Measurements from ENCODE around the gene ZNF749.
"Not testable (repeated sequence)": the region's sequence is repeated elsewhere in the genome, so short reads cannot be mapped to it uniquely, and the experiment has no call there.

ZNF749 gene

DNA sequence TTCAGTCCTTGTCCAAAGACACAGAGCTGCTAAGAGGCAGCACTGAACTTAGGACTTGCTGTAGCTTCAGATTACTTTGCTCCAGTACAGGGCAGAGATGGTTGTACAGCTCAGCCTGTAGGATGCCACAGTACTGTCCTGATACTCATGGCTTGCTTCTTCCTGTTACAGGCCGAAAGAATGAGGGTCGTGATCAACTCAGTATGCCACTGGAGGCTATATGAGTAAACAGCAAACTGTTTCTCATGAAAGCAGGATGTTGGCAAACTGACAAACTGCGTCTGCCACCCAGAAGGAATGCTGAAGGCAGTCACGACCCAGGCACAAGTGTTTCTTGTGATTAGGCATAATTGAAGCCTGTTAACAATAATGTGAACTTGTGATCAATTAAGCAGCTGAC lies 2.8 kb downstream of the ZNF749 start:
- H3K27ac Mint-ChIP-seq, result no peak overlapping the region
- no peak for DNase-seq
- H3K27me3 Mint-ChIP-seq, result no peaks in the 10 kb centered on the region
- H3K36me3 Mint-ChIP-seq (ENCODE audit: low read depth), result peaks cover 89% of the 10 kb centered on the region
- H3K9me3 Mint-ChIP-seq, result peaks cover 61% of the 10 kb centered on the region
- H3K4me1 Mint-ChIP-seq (ENCODE audit: low read depth), result peaks cover 30% of the 10 kb centered on the region
- H3K4me3 Mint-ChIP-seq, result no peak overlapping the region

DNA sequence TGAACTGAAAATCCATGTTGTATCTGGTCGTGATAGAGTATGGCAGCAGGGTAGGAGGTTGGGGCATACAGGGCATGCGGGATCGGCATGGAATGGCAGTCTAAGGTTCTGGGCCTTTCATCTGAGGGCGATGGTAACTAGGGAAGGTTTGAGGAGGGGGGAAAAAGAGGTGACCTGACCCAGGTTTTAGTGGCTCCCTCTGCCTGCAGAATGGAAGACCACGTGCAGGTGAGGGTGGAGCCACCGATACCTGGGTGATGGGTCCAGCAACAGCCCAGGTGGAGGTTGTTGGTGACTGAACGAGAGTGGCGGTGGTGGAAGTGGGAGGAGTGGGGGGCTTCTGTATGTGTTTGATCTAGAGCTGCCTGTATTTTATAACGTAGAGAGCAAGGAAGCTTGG lies 3.8 kb downstream of the ZNF749 start:
- H3K4me1 Mint-ChIP-seq (ENCODE audit: low read depth), result peaks cover 30% of the 10 kb centered on the region
- peaks cover 95% of the 10 kb centered on the region for H3K36me3 Mint-ChIP-seq (ENCODE audit: low read depth)
- DNase-seq, result no peak
- peaks cover 64% of the 10 kb centered on the region for H3K9me3 Mint-ChIP-seq
- H3K27me3 Mint-ChIP-seq, result no peaks in the 10 kb centered on the region
- H3K27ac Mint-ChIP-seq, result no peak overlapping the region
- no peak overlapping the region for H3K4me3 Mint-ChIP-seq

DNA sequence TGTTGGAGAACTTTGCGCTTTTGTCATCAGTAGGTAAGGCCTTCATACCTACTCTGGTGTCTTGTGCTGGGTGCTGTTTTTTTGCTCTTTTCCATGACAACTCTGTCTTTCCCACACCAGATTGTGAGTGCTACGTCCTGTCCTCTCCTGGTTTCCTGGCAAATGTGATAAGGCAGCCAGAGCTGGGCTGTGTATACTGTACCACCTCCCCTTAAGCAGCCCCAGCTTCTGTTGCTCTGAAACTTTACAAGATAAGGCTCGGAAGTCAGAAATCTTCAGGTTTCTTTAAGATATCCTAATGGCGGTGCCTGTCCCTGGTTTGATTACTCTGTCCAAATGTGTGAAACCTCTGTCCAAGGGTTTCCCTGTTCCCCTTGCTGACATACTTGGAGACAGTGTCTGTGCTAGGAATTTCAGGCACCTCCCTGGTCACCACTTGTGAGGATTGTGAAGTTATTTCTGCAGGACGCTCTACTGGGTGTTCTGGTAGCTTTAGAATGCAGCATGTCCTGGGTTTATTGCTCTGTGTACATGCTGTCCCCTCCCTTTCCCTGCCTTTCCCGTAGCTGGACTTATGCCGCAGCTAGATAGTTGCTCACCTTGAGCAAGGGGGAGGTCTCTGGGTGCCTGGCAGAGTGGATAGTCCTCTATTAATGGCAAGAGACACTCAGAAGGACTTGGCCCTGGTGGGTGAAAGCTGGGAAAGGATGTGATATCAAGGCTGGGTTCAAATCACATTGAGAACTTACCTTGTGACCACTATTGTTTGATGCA lies 7.0 kb downstream of the ZNF749 start:
- Mint-ChIP-seq H3K9me3 (peaks cover 76% of the 10 kb centered on the region), H3K27me3 (no peaks in the 10 kb centered on the region), H3K27ac (no peak overlapping the region), H3K4me3 (no peak overlapping the region), H3K4me1 (ENCODE audit: low read depth) (peaks cover 8% of the 10 kb centered on the region), H3K36me3 (ENCODE audit: low read depth) (peaks cover 93% of the 10 kb centered on the region)
- DNase-seq, result no peak

DNA sequence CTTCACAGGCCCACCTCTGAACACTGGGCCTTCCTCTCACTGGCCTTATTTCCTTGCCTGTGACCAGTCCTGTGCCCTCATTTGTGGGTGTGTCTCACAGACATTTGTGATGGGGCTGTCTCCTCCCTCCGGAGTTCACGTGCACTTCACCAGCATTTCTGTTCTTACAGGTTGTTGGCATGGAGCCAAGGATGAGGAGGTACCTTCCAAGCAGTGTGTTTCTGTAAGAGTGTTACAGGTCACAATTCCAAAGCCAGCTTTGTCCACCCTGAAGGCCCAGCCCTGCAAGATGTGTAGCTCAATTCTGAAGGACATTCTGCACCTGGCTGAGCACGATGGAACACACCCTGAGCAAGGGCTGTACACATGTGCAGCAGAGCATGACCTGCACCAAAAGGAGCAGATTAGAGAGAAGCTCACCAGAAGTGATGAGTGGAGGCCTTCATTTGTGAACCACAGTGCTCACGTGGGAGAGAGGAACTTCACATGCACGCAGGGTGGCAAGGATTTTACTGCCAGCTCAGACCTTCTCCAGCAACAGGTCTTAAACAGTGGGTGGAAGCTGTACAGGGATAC lies 8.1 kb downstream of the ZNF749 start:
- Mint-ChIP-seq H3K27ac (no peak overlapping the region), H3K4me1 (ENCODE audit: low read depth) (peaks cover 6% of the 10 kb centered on the region), H3K4me3 (no peak overlapping the region), H3K9me3 (peaks cover 73% of the 10 kb centered on the region), H3K36me3 (ENCODE audit: low read depth) (peaks cover 93% of the 10 kb centered on the region), H3K27me3 (no peaks in the 10 kb centered on the region)
- DNase-seq, result no peak

DNA sequence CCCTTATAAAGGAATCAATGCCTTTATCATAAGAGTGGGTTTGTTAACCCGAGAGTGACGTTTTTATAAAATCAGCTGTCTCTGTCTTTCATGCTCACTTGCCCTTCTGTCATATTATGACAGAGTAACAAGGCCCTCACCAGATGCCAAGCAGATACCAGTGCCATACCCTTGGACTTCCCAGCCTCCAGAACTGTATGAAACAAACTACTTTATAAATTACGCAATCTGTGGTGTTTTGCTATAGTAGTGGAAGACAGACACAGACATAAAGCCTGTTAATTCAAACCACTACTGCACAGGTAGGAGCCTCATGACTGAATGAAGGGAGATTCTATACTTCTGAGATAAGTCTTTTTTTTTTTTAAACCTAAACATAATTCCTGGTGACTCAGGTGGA lies 17.2 kb downstream of the ZNF749 start:
- Mint-ChIP-seq H3K4me3 (no peak overlapping the region), H3K9me3 (peaks cover 56% of the 10 kb centered on the region), H3K36me3 (ENCODE audit: low read depth) (peaks cover 78% of the 10 kb centered on the region)

DNA sequence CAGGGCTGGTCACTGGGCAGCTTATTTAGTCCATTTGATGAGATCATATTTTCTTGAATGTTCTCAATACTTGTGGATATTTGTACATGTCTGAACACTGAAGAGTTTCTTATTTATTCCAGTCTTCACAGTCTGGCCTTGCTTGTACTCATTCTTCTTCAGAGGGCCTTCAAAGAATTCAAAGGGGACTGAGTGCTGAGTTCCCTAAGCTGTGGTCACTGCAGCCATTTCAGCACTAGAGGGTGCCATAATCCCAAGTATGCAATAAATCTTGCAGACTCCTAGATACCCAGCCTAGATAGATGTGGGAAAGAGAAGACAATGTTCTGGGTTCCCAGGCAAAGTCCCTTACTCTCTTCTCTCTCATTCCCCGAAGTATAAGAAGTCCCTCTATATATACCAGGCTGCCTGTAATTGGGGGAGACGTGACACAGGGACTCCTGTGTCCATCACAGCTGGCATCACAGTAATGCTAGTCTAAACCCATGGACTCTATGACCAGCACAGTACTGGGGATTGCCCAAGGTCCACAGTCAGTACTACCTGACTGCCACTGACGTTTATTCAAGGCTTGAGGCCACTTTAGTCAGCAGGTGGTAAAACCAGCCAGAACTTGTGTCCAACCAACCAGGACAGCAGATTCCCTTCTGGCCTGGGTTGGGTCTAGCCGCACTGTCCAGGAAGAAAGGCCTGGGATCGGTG lies 30.7 kb downstream of the ZNF749 start:
- peaks cover 52% of the 10 kb centered on the region for H3K36me3 Mint-ChIP-seq (ENCODE audit: low read depth)
- H3K27ac Mint-ChIP-seq, result no peak overlapping the region
- H3K27me3 Mint-ChIP-seq, result no peaks in the 10 kb centered on the region
- H3K4me1 Mint-ChIP-seq (ENCODE audit: low read depth), result no peaks in the 10 kb centered on the region
- peaks cover 58% of the 10 kb centered on the region for H3K9me3 Mint-ChIP-seq
- DNase-seq, result no peak
- no peak overlapping the region for H3K4me3 Mint-ChIP-seq

More for the DNA sequence above, 17.2 kb downstream of the ZNF749 start:
- Mint-ChIP-seq H3K27ac (no peak overlapping the region), H3K27me3 (no peaks in the 10 kb centered on the region), H3K4me1 (ENCODE audit: low read depth) (no peaks in the 10 kb centered on the region)
- no peak for DNase-seq

DNA sequence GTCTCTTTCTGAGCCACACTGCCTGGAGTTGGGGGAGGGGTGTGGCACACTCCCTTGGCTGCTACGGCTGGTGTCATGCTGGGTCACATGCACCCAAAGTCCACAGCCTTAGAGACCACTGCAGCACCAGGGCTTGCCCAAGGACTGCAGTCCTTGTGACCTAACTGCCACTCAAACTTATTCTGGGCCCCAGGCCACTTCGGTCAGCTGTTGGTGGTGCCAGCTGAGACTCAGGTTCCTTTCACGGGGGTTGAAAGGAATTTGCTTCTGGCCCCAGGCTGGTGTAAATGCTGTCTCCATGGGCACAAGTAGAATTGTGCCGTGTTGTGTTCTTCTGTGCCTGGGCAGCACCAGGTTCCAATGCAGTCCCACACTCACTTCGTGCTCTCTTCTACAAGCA lies 31.4 kb downstream of the ZNF749 start:
- H3K4me3 Mint-ChIP-seq, result no peak overlapping the region
- no peak overlapping the region for H3K27ac Mint-ChIP-seq
- H3K36me3 Mint-ChIP-seq (ENCODE audit: low read depth), result peaks cover 54% of the 10 kb centered on the region
- H3K4me1 Mint-ChIP-seq (ENCODE audit: low read depth), result no peaks in the 10 kb centered on the region
- no peaks in the 10 kb centered on the region for H3K27me3 Mint-ChIP-seq
- DNase-seq, result no peak
- H3K9me3 Mint-ChIP-seq, result peaks cover 58% of the 10 kb centered on the region

DNA sequence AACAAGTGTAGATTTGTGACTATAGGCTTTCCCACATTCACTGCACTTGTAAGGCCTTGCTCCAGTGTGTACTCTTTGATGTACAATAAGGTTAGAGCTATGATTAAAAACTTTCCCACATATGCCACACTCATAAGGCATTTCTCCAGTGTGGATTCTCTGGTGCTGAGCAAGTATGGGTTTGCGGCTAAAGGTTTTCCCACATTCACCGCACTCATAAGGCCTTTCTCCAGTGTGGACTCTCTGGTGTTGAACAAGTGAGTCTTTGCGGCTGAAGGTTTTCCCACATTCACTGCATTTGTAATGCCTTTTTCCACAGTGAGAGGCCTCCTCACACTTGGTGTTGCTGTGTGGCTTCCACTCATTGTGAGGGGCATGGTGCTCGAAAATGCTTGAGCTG lies 38.5 kb downstream of the ZNF749 start:
- peaks cover 83% of the 10 kb centered on the region for H3K9me3 Mint-ChIP-seq
- no peaks in the 10 kb centered on the region for H3K27me3 Mint-ChIP-seq
- no peak for DNase-seq
- H3K4me1 Mint-ChIP-seq (ENCODE audit: low read depth), result peaks cover 15% of the 10 kb centered on the region
- peaks cover 97% of the 10 kb centered on the region for H3K36me3 Mint-ChIP-seq (ENCODE audit: low read depth)
- no peak overlapping the region for H3K27ac Mint-ChIP-seq
- no peak overlapping the region for H3K4me3 Mint-ChIP-seq

DNA sequence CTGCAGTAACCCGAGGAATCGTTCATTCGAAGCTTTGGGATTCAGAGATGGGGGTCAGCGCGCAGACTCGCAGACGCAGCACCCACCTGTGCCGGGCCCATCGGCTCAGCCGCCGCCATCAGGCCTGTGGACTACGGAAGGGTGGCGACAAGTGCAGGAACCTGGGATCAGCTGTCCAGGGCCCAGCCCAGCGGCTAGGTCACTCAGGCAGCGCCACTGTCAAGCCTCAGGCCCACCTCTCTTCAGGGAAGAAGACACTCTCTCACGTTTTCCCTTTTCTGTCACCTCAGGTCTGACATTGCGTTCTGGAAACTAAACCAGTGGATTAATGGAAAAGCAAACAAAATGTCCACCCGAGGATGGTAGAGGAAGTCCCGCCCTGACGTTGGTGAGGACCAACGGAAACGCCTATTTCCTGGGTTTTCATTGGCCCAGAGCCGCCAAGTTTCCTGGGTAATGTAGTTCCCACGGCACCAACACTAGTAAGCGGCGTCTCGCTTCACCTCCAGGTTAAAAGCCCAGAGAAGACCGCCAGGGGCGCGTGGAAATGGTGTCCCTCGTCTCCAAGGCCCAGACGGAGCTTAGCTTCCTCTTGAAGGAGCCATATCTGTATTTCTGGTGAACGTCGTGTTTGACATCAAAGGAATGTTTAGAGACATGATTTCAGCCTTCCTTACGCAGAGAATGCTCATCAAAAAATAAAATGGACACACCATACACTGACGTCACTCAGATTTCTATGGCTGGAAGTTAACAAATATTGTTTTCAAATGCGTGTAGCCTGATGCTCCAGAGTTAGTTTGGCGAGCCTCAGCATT lies 42.3 kb downstream of the ZNF749 start, which contains the start of gene ZNF772:
ZNF772 (minus strand) TSS at position 376 of the 818 bp plus-strand sequence; CDS start at position 119, 257 bp downstream.
- peak; percentile 85 for DNase-seq
- Mint-ChIP-seq H3K9me3 (peaks cover 75% of the 10 kb centered on the region), H3K4me3 (peak within 1 kb of the TSS; percentile 85), H3K4me1 (ENCODE audit: low read depth) (peaks cover 15% of the 10 kb centered on the region), H3K36me3 (ENCODE audit: low read depth) (peaks cover 74% of the 10 kb centered on the region), H3K27ac (peak within 1 kb of the TSS; percentile 84), H3K27me3 (peaks cover 3% of the 10 kb centered on the region)

DNA sequence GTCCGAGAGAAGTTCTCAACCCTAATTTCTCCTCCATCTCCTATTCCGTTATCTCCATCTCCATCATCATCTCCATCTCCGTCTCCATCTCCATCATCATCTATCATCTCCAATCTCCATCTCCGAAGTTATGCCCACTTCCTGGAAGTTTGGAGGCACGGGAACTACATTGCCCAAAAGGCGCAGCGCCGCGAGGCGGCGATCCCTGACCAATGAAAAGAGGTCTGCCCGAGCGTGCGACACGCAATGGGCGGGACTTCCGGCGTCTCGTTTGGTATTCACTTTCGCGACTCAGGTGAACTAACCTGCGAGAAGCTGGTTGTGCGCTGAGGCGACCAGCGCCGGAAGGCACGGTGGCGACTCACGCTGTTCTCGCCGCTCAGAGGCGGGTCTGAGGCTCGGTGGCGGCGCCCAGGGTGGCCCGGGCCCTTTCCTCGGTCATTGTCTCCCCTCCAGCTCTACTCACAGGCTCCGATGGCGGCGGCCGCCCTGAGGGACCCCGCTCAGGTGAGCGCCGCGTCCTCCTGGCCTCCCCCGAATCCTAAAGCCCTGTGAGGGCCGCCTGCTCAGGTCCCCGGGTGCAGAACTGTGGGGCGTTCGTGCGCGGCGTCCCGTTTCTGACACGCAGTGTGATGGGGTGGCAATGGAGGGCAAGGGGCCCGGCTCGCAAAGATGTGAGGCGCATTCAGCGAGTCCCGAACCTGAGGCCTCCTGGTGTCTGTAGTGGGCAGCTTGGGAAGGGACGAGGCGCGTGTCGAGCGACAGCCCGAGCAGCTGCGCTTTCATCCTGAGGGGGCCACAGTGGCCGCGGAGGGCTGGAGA lies 52.6 kb downstream of the ZNF749 start, which contains the start of gene ZNF419:
ZNF419 (plus strand) TSS at position 274 of the 822 bp plus-strand sequence; CDS start at position 475, 201 bp downstream.
- Mint-ChIP-seq H3K9me3 (peaks cover 48% of the 10 kb centered on the region), H3K27ac (peak within 1 kb of the TSS; percentile 63), H3K4me1 (ENCODE audit: low read depth) (peaks cover 11% of the 10 kb centered on the region), H3K4me3 (peak within 1 kb of the TSS; percentile 79), H3K36me3 (ENCODE audit: low read depth) (peaks cover 47% of the 10 kb centered on the region)
- DNase-seq, result peak; percentile 95
- H3K27me3 Mint-ChIP-seq, result not testable (repeated sequence)

DNA sequence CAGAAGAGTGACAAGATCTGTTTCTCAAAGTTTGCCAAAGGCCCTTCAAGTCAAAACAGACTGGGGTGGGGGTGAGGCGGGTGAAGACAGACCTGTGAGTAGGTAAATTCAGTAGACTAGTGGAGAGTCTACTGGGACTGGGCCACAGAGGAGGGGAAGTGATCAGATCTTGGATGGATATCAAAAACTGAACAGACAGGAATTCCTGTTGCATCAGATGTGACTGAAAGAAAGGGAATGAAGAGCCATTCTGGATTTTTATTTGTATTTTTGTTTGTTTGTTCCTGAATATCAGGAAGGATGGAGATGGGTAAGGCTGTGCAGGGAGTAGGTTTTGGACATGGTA lies 53.1 kb downstream of the ZNF749 start:
- peaks cover 53% of the 10 kb centered on the region for H3K36me3 Mint-ChIP-seq (ENCODE audit: low read depth)
- peaks cover 11% of the 10 kb centered on the region for H3K4me1 Mint-ChIP-seq (ENCODE audit: low read depth)
- H3K9me3 Mint-ChIP-seq, result peaks cover 53% of the 10 kb centered on the region
- not testable (repeated sequence) for DNase-seq, H3K27me3 Mint-ChIP-seq
- H3K27ac Mint-ChIP-seq, result peak overlapping the region; percentile 39
- H3K4me3 Mint-ChIP-seq, result peak overlapping the region; percentile 79

All from activated T-cell treated with anti-CD3 and anti-CD28 coated beads, Interleukin-2, amount 50 U/mL, for 24 hours (primary cell).